Common myeloid progenitor, CD34-positive (primary cell): ENCODE results near the gene CHCHD6.

Experiments
- CTCF ChIA-PET: fragments of 350-600 bp; sonication (Branson Sonifier 250); formaldehyde crosslinking; loops from one replicate; lab custom pipeline; 2021; ENCODE audit warnings: antibody characterized with exemption; lab: Charles Lee
- POLR2A ChIA-PET: fragments of 350-600 bp; sonication (Branson Sonifier 250); formaldehyde crosslinking; loops from one replicate; lab custom pipeline; 2021; ENCODE audit warnings: antibody characterized with exemption; lab: Charles Lee
- DNase-seq, 3 donors: peaks; one replicate each; pipeline versions ENCODE4 v3.0.0 to v3.0.0-alpha.2; 2013
- H3K27ac ChIP-seq, 2 experiments: 1 replicate in 1 of 2; 2 replicates in 1 of 2; pipeline ENCODE4 v1.7.0; 2013; ENCODE audit warnings: inconsistent platforms in 2 of 2, low read length in 2 of 2, mild to moderate bottlenecking in 2 of 2, low read depth in 1 of 2, moderate library complexity in 1 of 2; ENCODE audit not compliant: severe bottlenecking in 2 of 2, insufficient read depth in 1 of 2, poor library complexity in 1 of 2
- H3K27me3 ChIP-seq, 5 experiments: replicated peaks in 2 of 5; 1 replicate in 3 of 5; 2 replicates in 2 of 5; pipeline versions ENCODE4 v1.6.1 to v1.7.0; 2013; ENCODE audit warnings: low read length in 4 of 5, mild to moderate bottlenecking in 2 of 5, moderate library complexity in 2 of 5, inconsistent platforms in 1 of 5; ENCODE audit not compliant: insufficient read depth in 5 of 5, control insufficient read depth in 4 of 5
- H3K36me3 ChIP-seq, 4 experiments: 1 replicate in 2 of 4; 2 replicates in 2 of 4; pipeline versions ENCODE4 v1.6.1 to v1.7.0; 2013; ENCODE audit warnings: low read length in 3 of 4, control low read depth in 1 of 4, mild to moderate bottlenecking in 1 of 4; ENCODE audit not compliant: control insufficient read depth in 4 of 4, insufficient read depth in 4 of 4
- H3K4me1 ChIP-seq, 4 experiments: 1 replicate in 3 of 4; 2 replicates in 1 of 4; pipeline versions ENCODE4 v1.6.1 to v1.7.1; 2013; ENCODE audit warnings: low read length in 3 of 4, mild to moderate bottlenecking in 3 of 4, control low read depth in 1 of 4, inconsistent platforms in 1 of 4, moderate library complexity in 1 of 4; ENCODE audit not compliant: control insufficient read depth in 4 of 4, insufficient read depth in 4 of 4; ENCODE audit errors: control extremely low read depth in 1 of 4
- H3K4me3 ChIP-seq, 7 experiments: 1 replicate in 4 of 7; 2 replicates in 3 of 7; pipeline versions ENCODE4 v1.5.1 to v1.7.0; 2013; ENCODE audit warnings: mild to moderate bottlenecking in 7 of 7, low read length in 6 of 7, moderate library complexity in 6 of 7, inconsistent platforms in 2 of 7, low read depth in 2 of 7, control low read depth in 1 of 7; ENCODE audit not compliant: insufficient read depth in 4 of 7, control insufficient read depth in 1 of 7; ENCODE audit errors: extremely low read depth in 1 of 7
- H3K9me3 ChIP-seq, 5 experiments: 1 replicate in 4 of 5; 2 replicates in 1 of 5; pipeline versions ENCODE4 v1.6.1 to v1.7.1; 2013; ENCODE audit warnings: low read length in 4 of 5, mild to moderate bottlenecking in 2 of 5, inconsistent platforms in 1 of 5, low read depth in 1 of 5, moderate library complexity in 1 of 5; ENCODE audit not compliant: control insufficient read depth in 4 of 5, insufficient read depth in 2 of 5; ENCODE audit errors: control extremely low read depth in 1 of 5
- WGBS: methylation state at CpG from one replicate; pipeline ENCODE4 v1.1.5; 2013; ENCODE audit not compliant: insufficient coverage; 5-methylcytosine and 5-hydroxymethylcytosine counted together

The CHCHD6 gene

DNA sequence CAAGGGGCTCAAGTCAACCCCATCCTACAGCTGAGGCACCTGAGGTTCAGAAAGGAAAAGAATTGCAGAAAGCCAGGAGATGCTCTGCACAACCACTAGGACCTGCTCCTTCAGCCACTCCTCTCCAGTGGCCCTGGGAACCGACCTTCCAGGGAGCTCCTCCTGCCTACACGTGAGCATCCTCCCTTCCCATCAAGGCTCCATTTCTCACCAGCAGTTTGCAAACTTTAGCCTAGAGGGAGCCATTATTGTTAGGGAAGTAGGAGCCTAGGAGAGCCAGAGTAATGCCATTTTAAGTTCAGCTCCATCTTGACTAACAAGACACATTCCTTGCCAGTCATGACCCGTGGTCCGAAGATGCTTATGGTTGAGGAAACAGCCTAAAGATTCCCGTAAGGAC lies 11.2 kb upstream of the CHCHD6 start:
- Histone ChIP-seq H3K4me3 (no peak overlapping the region), H3K9me3 (no peaks in the 10 kb centered on the region), H3K27ac (no peak overlapping the region), H3K27me3 (peaks cover 0 to 4% (median 2%) of the 10 kb centered on the region in 5 experiments), H3K4me1 (no peaks in the 10 kb centered on the region), H3K36me3 (no peaks in the 10 kb centered on the region)
- POLR2A ChIA-PET = no interaction called here
- DNase-seq = no peak
- WGBS = 89% methylated on average over 3 of the region's 5 CpGs
- CTCF ChIA-PET = interaction anchor here (1.8 kb wide), 1 partner anchor 9 kb away, joined by 6 read pairs; no protein-coding TSS in a partner anchor

DNA sequence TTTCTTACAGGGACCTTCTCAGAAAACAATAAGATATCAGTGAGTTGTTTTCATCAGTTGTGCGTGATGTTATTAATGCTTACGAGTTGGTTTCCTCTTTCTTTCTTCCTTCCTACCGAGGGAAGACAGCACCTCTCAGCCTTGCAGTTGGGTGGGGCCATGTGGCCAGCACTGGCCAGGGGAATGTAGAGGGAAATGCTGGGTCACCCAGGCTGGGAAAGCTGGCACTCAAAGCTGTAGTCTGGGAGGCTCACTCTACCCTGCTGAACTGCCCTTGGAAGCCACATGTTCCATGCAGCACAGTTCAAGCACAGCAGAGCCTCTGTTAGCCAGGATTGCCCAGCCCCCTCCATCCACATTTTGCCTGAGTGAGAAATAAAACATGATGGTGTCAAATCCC lies 10.1 kb upstream of the CHCHD6 start:
- DNase-seq = no peak
- Histone ChIP-seq H3K4me1 (no peaks in the 10 kb centered on the region), H3K36me3 (no peaks in the 10 kb centered on the region), H3K27ac (no peak overlapping the region), H3K27me3 (peaks cover 0 to 6% (median 2%) of the 10 kb centered on the region in 5 experiments), H3K9me3 (no peaks in the 10 kb centered on the region), H3K4me3 (no peak overlapping the region)
- ChIA-PET CTCF (interaction anchor here (1.1 to 1.8 kb wide), 2 partner anchors 9 to 10 kb away, joined by 3 to 6 read pairs; no protein-coding TSS in a partner anchor), POLR2A (no interaction called here)
- WGBS = 40% methylated on average over 2 of the region's 3 CpGs

DNA sequence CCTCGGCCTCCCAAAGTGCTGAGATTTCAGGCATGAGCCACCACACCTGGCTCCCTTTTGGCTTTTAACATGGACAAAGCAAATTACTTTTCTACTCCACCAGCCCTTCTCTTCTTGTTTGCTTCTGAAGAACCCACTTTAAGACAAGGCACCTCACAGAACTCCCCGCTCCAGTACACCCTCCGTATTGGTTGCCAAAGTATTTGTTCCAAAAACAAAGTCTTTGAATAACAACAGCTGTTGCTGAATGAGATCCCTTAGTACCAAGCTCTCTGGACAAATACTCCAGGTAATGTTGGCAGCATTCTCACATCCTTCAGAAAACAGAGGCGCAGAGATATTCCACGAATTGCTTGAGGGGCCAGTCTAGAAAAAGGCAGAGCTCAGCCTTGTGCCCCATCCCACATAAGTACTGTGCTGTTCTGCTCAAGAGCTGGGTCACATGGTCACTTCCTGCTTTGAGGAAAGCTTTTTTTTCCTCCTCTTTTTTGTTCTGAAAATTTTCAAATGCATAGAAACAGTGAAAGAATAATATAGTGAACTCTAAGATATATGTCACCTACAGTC lies 7.3 kb upstream of the CHCHD6 start:
- no peak for DNase-seq
- no peak overlapping the region for H3K4me3 ChIP-seq
- H3K36me3 ChIP-seq = no peaks in the 10 kb centered on the region
- ChIA-PET POLR2A (no interaction called here), CTCF (no interaction called here)
- H3K27ac ChIP-seq = no peak overlapping the region
- 95% methylated on average over 5 of the region's 5 CpGs for WGBS
- peaks cover 0 to 3% (median 0%) of the 10 kb centered on the region in 5 experiments for H3K9me3 ChIP-seq
- peaks cover 0 to 12% (median 2%) of the 10 kb centered on the region in 5 experiments for H3K27me3 ChIP-seq
- no peaks in the 10 kb centered on the region for H3K4me1 ChIP-seq

DNA sequence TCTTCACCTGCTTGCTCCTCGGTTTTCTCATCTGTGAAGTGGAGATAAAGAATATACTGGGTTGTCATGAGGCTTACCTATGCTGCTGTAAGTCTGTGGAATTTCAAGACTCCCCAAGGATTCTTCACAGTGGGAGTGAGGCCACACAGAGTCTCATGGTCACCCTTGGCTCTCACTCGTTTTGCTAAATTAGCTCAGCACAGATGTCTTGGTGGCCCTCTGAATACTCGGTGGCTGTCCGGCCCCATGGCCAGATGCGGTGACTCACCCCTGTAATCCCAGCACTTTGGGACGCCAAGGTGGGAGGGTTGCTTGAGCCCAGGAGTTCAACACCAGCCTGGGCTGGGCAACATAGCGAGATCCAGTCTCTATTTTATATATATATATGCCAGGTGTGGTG lies 5.0 kb upstream of the CHCHD6 start:
- DNase-seq = no peak
- ChIA-PET CTCF (interaction anchor here (0.6 kb wide), 1 partner anchor 55 kb away, joined by 3 read pairs; no protein-coding TSS in a partner anchor), POLR2A (no interaction called here)
- WGBS = 100% methylated on average over 6 of the region's 7 CpGs
- Histone ChIP-seq H3K27ac (no peak overlapping the region), H3K27me3 (peaks cover 0 to 13% (median 2%) of the 10 kb centered on the region in 5 experiments), H3K9me3 (peaks cover 0 to 3% (median 0%) of the 10 kb centered on the region in 5 experiments), H3K36me3 (no peaks in the 10 kb centered on the region), H3K4me1 (peaks cover 0 to 6% (median 6%) of the 10 kb centered on the region in 4 experiments), H3K4me3 (no peak overlapping the region)

DNA sequence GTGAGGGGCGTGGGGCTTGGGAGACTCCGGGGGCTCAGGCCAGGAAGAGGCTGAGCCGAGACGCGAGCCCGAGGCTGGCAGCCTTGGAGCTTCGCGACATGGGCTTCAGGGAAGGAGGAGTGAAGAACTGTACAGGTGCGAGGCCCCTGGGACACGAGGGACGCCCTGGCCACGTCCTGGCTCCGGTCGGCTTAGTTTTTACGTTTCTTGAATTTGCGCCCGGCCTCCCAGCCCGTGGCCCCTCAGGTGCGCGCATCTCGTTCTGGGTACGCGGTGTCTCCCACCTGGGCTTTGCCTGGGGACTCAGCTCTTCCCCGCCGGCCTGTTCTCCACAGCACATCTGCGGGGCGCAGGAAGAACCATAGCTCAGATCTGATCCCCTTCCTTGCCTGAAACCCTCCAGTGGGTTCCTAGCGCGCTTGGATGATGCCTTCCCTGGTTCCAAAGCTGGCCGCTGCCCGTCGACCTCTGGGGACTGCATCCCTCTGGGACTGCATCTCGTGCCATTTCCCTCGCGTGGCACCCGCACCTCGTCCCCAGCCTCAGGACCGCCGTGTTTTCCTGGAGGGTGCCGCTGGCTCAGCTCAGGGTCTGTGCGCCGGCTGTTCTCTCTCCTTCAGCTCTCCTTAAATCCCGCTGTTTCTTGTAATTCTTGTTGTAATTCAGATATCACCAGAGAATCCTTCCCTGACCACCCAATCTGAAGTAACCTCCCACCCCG lies 614 bp downstream of the CHCHD6 start:
- CTCF ChIA-PET = interaction anchor here (0.9 kb wide), 1 partner anchor 25 kb away, joined by 3 read pairs; no protein-coding TSS in a partner anchor
- DNase-seq = no peak
- Histone ChIP-seq H3K9me3 (peaks cover 0 to 6% (median 0%) of the 10 kb centered on the region in 5 experiments), H3K27me3 (peaks cover 0 to 16% (median 4%) of the 10 kb centered on the region in 5 experiments), H3K27ac (no peak overlapping the region), H3K4me3 (peak overlapping the region; percentile 46 to 81 (median 68)), H3K4me1 (peaks cover 0 to 17% (median 13%) of the 10 kb centered on the region in 4 experiments), H3K36me3 (peaks cover 0 to 3% (median 0%) of the 10 kb centered on the region in 4 experiments)
- WGBS = 23% methylated on average over 38 of the region's 44 CpGs
- POLR2A ChIA-PET = no interaction called here

DNA sequence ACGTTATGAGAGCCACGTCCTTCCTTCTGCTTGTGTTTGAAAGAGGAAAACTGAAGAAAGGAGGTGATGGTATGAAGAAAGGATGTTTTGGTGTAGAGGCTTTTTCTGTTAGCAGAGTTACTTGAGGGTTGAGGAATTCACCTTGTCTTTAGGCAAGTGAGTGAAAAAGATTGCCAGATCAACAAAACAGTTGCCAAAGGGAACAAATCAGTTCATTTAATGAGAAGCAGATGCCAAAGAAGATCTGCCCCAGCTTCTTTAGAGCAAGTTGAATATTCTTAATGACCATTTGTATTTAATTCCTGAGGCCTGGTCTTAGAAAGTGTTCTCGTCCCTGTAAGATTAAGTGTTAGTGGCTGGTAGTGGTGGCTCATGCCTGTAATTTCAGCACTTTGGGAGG lies 2.6 kb downstream of the CHCHD6 start:
- Histone ChIP-seq H3K4me1 (peaks cover 0 to 17% (median 13%) of the 10 kb centered on the region in 4 experiments), H3K36me3 (peaks cover 0 to 3% (median 0%) of the 10 kb centered on the region in 4 experiments), H3K27ac (no peak overlapping the region), H3K9me3 (peaks cover 0 to 3% (median 0%) of the 10 kb centered on the region in 5 experiments), H3K27me3 (peaks cover 0 to 12% (median 4%) of the 10 kb centered on the region in 5 experiments), H3K4me3 (no peak overlapping the region)
- 100% methylated on average over 2 of the region's 3 CpGs for WGBS
- DNase-seq = no peak
- CTCF ChIA-PET = interaction anchor here (1.0 to 1.3 kb wide), 2 partner anchors 8 to 28 kb away, joined by 3 read pairs; no protein-coding TSS in a partner anchor
- POLR2A ChIA-PET = no interaction called here
